ENCODE data around the gene RLN3.

The RLN3 gene

GRCh38 chr19:13995878-13996765, 31.8 kb upstream of the RLN3 start:
- no peak overlapping the region for H3K27ac ChIP-seq
- H3K36me3 ChIP-seq (replicated peaks) = peaks cover 8% of the 10 kb centered on the region
- DNase-seq = no peak
- in situ Hi-C loops (cut with HindIII; ENCODE audit: low pct_ligation_motif_present, low sequenced_read_pairs) = no loop called here
- no peak overlapping the region for H3K4me3 ChIP-seq (ENCODE audit: low read depth, low read length)
- TF ChIP-seq CTCF (IDR thresholded peaks at IDR 0.05; ENCODE audit: low read depth, low read length, missing control alignments) = no peak
- no peaks in the 10 kb centered on the region for H3K27me3 ChIP-seq (replicated peaks)

GRCh38 chr19:13996928-13997630, 30.9 kb upstream of the RLN3 start:
- peaks cover 7% of the 10 kb centered on the region for H3K36me3 ChIP-seq (replicated peaks)
- in situ Hi-C loops (cut with HindIII; ENCODE audit: low pct_ligation_motif_present, low sequenced_read_pairs) = no loop called here

GRCh38 chr19:13997631-13997962, 30.4 kb upstream of the RLN3 start:
- no peak overlapping the region for H3K4me3 ChIP-seq (ENCODE audit: low read depth, low read length)
- in situ Hi-C loops (cut with HindIII; ENCODE audit: low pct_ligation_motif_present, low sequenced_read_pairs) = no loop called here
- H3K27ac ChIP-seq = no peak overlapping the region
- no peaks in the 10 kb centered on the region for H3K27me3 ChIP-seq (replicated peaks)
- DNase-seq = no peak
- peaks cover 2% of the 10 kb centered on the region for H3K36me3 ChIP-seq (replicated peaks)
- no peak for TF ChIP-seq CTCF (IDR thresholded peaks at IDR 0.05; ENCODE audit: low read depth, low read length, missing control alignments)

More at GRCh38 chr19:13996928-13997630, 30.9 kb upstream of the RLN3 start:
- TF ChIP-seq CTCF (IDR thresholded peaks at IDR 0.05; ENCODE audit: low read depth, low read length, missing control alignments) = no peak
- no peak overlapping the region for H3K4me3 ChIP-seq (ENCODE audit: low read depth, low read length)
- no peak for DNase-seq
- no peak overlapping the region for H3K27ac ChIP-seq
- H3K27me3 ChIP-seq (replicated peaks) = no peaks in the 10 kb centered on the region

- no peak overlapping the region for H3K4me3 ChIP-seq (ENCODE audit: low read depth, low read length)
- no peak for TF ChIP-seq CTCF (IDR thresholded peaks at IDR 0.05; ENCODE audit: low read depth, low read length, missing control alignments)
- H3K27ac ChIP-seq = no peak overlapping the region
- DNase-seq = no peak
- no peaks in the 10 kb centered on the region for H3K36me3 ChIP-seq (replicated peaks)
- no peaks in the 10 kb centered on the region for H3K27me3 ChIP-seq (replicated peaks)
- in situ Hi-C loops (cut with HindIII; ENCODE audit: low pct_ligation_motif_present, low sequenced_read_pairs) = no loop called here
Measured at GRCh38 chr19:13998426-13998825, 29.5 kb upstream of the RLN3 start.

- no peaks in the 10 kb centered on the region for H3K27me3 ChIP-seq (replicated peaks)
- no peak for TF ChIP-seq CTCF (IDR thresholded peaks at IDR 0.05; ENCODE audit: low read depth, low read length, missing control alignments)
- H3K36me3 ChIP-seq (replicated peaks) = no peaks in the 10 kb centered on the region
- H3K4me3 ChIP-seq (ENCODE audit: low read depth, low read length) = no peak overlapping the region
- in situ Hi-C loops (cut with HindIII; ENCODE audit: low pct_ligation_motif_present, low sequenced_read_pairs) = no loop called here
- no peak for DNase-seq
- no peak overlapping the region for H3K27ac ChIP-seq
Measured at GRCh38 chr19:13999085-13999484, 28.9 kb upstream of the RLN3 start.
